HG03571 (cell line): ENCODE results near the gene MAP4K4.

Source experiments
- ATAC-seq: cut with Tn5 transposase; IDR thresholded peaks from one replicate; pipeline ENCODE4 v1.9.1; 2021; ENCODE audit not compliant: unreplicated experiment

MAP4K4 gene

GRCh38 chr2:101861382-101861781 is 163.9 kb downstream of the MAP4K4 start:
- no peak for ATAC-seq

DNA sequence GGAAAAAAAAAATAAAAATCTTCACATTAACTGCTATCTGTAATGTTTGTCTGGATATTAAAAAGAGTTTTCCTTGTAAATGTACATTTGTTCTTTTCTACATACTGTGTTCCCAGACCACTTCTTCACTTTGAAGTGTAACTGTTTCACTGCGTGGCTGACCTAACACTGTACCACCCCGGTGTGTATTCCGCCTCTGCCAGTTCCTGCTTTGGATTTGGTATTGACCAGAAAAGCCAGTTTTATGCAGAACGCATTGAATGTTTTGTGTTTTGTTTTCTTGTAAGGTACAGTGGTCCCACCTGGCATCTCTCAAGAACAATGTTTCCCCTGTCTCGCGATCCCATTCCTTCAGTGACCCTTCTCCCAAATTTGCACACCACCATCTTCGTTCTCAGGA is 166.0 kb downstream of the MAP4K4 start:
- no peak for ATAC-seq

- ATAC-seq: no peak
These were observed 166.9 kb downstream of the MAP4K4 start for GRCh38 chr2:101864426-101864825.

GRCh38 chr2:101868525-101868924 is 171.0 kb downstream of the MAP4K4 start:
- no peak for ATAC-seq

DNA sequence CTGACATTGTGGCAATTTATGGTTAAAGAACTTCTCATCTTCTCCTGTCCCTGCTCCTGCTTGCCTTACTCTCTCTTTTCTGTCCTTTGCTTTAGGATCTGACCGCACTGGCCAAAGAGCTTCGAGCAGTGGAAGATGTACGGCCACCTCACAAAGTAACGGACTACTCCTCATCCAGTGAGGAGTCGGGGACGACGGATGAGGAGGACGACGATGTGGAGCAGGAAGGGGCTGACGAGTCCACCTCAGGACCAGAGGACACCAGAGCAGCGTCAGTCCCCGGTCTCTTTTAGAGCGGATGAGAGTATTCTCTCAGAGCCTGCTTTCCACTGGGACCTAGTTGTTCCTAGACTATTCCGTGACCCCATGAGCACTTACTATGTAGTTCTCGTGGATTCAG is 172.0 kb downstream of the MAP4K4 start:
- ATAC-seq: no peak

DNA sequence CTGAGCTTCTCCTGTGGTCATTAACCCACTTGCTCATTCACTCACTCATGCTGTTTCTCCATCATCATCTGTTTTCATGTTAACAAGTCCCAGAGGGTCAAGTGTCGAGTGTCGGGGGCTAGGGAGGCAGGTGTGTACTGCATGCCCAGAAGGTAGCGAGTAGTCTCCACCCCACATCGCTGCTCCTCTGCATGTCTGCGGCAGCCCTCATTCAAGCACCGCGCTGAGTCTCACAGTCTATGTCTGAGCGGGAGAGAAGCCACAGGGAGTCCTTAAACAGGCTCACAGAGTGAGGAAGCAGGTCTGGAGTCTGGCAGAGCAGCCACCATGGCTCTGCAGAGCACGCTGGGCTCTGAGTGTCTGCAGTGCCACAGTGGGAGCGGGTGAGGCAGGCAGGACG is 172.9 kb downstream of the MAP4K4 start:
- no peak for ATAC-seq

- ATAC-seq: no peak
These were observed 174.0 kb downstream of the MAP4K4 start for GRCh38 chr2:101871480-101871879.

DNA sequence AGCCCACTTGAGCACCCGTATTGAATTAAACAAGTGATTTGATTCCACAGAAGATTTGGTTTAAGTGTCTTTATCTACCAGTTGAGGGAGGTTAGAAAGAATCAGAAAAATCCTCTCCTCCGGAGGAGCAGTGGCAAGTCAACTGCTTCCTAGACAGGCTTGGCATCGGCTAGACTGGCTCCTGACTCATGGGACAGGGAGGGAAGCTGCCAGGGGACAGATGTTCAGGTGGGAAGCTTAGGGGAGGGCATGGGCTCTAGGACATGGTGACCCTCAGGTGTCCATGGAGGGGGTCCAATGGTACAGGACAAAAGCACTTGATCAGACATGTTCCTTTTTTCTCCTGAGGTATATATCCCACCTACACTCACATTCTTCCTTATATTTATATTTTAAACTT is 175.0 kb downstream of the MAP4K4 start:
- no peak for ATAC-seq

DNA sequence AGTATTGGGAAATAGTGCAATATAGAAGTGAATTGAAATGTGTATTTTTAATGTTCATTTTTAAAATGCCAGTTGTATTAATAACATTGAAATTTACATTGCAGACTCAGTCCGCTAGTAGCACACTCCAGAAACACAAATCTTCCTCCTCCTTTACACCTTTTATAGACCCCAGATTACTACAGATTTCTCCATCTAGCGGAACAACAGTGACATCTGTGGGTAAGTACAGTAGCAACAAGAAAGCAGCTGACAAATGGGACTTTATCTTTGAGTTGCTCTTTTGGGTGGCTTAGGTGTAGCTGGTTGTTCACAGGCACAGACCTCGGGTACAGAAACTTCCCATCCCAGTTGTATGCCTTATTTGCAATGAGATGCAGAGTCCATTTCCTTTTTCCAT is 176.0 kb downstream of the MAP4K4 start:
- ATAC-seq: no peak

- ATAC-seq: no peak
These were observed 176.6 kb downstream of the MAP4K4 start for GRCh38 chr2:101874069-101874468.

DNA sequence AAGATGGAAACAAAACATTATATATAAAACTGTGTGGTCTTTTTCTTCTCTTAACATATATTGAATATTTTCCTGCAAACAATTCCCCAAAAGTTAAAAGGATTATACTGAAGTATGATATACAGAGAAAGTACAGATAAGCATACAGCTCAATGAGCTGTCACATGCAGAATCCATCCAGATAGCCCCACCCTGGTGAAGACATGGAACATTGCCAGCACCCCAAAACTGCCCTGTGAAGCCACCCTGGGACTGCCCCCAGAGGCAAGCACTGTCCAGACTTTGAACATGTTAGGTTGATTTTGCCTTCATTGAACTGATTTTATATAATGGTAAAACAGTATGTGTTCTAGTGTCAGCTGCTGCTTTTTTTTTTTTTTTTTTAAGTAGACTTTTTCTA is 182.0 kb downstream of the MAP4K4 start:
- ATAC-seq: no peak

- ATAC-seq: no peak
These were observed 183.6 kb downstream of the MAP4K4 start for GRCh38 chr2:101881131-101881530.

- no peak for ATAC-seq
These were observed 185.3 kb downstream of the MAP4K4 start for GRCh38 chr2:101882769-101883307.

- no peak for ATAC-seq
These were observed 186.4 kb downstream of the MAP4K4 start for GRCh38 chr2:101883860-101884259.

DNA sequence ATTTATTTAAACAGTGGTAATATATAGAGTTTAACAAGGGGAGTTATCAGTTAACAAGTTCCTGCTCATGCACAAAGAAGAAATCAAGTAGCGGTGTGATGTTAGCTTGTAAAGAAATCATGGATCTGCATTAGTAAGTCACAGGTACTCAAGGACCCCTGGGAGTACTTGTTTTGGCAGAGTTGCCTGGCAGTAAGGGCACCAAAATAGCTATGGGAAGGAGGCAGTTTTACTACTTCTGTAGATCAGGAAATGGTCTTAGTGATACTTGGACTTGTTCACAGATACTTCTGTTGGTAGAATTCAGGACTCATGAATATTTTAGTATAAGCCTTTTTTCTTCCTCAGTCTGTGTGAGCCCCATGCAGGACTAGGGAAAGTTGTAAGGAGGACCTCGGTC is 186.9 kb downstream of the MAP4K4 start:
- no peak for ATAC-seq

DNA sequence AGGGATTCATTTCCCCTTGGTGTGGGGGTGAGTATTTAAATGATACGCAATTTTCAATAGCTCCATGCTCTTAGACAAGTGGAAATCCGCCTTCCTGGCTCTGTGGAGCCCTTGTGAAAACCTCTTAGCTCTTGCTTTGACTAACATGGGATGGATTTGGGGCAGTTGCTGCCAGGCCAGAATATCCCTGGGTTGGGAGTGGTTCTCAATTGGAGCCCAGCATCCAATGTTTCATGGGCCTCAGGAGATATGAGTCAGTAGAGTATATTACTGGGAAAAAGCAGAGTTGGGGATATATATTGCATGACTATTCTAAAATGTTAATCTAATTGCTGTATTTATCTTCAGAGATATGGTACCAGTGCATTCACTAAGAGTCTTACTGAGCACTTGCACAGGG is 189.8 kb downstream of the MAP4K4 start:
- no peak for ATAC-seq

DNA sequence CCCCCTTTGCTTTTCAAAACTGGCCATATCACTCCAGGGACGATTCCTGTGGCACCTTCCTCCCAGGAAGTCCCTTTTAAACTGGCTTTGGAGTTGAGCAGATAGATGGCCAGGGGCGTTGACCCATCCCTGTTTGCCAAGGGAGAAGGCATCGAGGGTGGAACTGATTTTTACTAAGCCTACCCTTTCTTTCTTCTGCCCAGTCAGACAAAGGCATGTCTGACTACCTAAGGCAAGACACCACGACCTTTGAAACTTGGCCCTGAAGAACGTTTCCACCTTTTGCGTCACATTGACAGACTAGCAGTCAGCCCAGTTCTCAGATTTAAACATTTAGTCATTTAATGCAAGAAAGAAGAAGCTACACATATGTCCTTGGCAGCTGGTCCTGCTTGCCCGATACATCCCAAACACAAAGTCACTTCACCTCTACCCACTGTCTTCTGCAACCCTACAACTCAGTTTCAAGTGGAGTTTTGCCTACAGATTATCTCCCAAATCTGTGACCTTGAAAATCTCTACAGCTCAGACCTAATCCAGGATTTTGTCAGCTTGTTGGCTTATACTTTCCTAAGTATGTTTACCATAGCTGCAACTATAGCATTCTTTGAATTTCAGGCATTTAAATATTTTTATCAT is 192.1 kb downstream of the MAP4K4 start:
- ATAC-seq: no peak

- ATAC-seq: no peak
These were observed 194.9 kb downstream of the MAP4K4 start for GRCh38 chr2:101892377-101892776.

DNA sequence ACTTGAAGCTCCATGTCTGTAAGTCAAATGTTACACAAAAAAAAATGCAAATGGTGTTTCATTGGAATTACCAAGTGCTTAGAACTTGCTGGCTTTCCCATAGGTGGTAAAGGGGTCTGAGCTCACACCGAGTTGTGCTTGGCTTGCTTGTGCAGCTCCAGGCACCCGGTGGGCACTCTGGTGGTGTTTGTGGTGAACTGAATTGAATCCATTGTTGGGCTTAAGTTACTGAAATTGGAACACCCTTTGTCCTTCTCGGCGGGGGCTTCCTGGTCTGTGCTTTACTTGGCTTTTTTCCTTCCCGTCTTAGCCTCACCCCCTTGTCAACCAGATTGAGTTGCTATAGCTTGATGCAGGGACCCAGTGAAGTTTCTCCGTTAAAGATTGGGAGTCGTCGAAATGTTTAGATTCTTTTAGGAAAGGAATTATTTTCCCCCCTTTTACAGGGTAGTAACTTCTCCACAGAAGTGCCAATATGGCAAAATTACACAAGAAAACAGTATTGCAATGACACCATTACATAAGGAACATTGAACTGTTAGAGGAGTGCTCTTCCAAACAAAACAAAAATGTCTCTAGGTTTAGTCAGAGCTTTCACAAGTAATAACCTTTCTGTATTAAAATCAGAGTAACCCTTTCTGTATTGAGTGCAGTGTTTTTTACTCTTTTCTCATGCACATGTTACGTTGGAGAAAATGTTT is 196.3 kb downstream of the MAP4K4 start:
- no peak for ATAC-seq

DNA sequence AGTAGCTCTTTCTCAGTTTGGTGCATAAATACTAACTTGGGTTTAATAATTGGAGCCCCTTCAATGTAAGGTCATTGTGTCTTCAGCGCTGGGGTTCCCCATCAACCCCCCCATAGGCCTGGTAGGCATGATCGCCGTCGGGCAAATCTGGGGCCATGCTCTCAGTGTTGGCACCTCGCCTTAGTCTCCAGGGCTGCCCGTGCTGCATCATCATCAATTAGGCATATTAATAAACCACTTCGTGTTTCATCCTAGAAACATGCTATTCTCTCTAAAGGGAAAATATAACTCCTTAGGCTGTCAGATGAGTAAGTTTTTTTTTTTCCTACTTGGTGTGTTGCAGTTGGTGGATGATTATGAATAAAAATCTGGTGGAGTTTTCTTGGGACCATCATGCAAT is 197.5 kb downstream of the MAP4K4 start:
- ATAC-seq: no peak

DNA sequence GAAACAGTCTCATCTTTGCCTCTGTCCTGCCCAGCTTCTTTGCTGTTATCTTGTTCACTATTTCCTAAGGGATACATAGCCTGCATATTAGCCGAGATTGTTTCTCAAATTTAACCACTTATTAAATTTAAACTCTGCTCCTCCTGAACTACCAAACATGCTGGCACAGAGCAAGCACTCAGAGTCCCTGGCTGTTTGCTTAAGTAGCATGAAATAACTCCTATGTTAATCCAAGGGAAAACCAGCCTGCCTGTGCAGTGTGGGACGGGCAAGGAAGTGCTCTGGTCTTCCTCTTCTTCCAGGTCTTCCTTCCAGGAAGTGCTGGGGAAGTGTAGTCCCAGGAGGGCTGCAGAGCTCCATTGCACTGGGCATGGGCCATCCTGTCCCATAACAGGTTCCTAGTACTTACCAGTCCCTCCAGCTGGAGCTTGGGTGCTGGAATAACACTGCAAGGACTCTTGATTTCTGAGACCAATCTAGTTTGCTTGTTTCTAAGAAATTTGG is 198.4 kb downstream of the MAP4K4 start:
- ATAC-seq: no peak

DNA sequence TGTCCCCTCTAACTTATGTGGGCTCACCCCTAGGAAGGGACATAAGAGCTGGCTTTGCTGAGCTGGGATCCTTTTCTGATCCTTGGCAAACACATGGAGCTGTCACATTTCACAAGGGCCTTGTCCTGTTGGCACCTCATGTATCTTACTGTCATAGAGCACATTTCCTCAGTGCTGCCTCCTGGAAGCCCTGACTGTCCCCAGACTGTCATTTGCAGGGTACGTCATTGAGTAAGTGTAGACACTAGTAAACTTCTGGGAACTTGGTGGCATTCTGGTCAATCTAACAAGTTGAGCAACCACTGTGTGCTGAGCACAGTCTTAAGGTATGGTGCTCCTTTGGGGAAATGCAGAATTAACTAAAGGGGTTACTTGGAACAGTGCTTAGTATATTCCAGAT is 199.8 kb downstream of the MAP4K4 start:
- no peak for ATAC-seq
